HCEC 1CT (cell line): ENCODE data around the gene REELD1.

ENCODE experiments used
- DNase-seq: peaks from one replicate; pipeline ENCODE4 v3.0.0-alpha.2; 2017

The REELD1 gene

GRCh38 chr4:146214238-146214637 is at the start of gene REELD1:
Gene REELD1, plus strand, starts transcription at chr4:146214538. Its CDS starts 2,415 bp downstream, at chr4:146216953.
- no peak for DNase-seq

GRCh38 chr4:146165221-146165620 is 49.1 kb upstream of the REELD1 start:
- DNase-seq, result no peak

- peak; percentile 13 for DNase-seq
Measured at GRCh38 chr4:146165840-146166239, 48.5 kb upstream of the REELD1 start.

GRCh38 chr4:146170149-146170548 is 44.2 kb upstream of the REELD1 start:
- no peak for DNase-seq

- peak; percentile 75 for DNase-seq
Measured at GRCh38 chr4:146175541-146176453, 38.5 kb upstream of the REELD1 start, which contains the start of gene LSM6. Gene LSM6, plus strand, starts transcription at chr4:146175718. Its CDS starts 7,204 bp downstream, at chr4:146182922.

- no peak for DNase-seq
Measured at GRCh38 chr4:146176891-146177290, 37.4 kb upstream of the REELD1 start.

GRCh38 chr4:146178126-146178525 is 36.2 kb upstream of the REELD1 start:
- no peak for DNase-seq

- no peak for DNase-seq
Measured at GRCh38 chr4:146179784-146180370, 34.5 kb upstream of the REELD1 start.

GRCh38 chr4:146182443-146182842 is 31.9 kb upstream of the REELD1 start:
- no peak for DNase-seq

GRCh38 chr4:146183209-146183608 is 31.1 kb upstream of the REELD1 start:
- DNase-seq, result no peak

GRCh38 chr4:146186041-146186440 is 28.3 kb upstream of the REELD1 start:
- no peak for DNase-seq

GRCh38 chr4:146186596-146186995 is 27.7 kb upstream of the REELD1 start:
- DNase-seq, result no peak

- no peak for DNase-seq
Measured at GRCh38 chr4:146190456-146190855, 23.9 kb upstream of the REELD1 start.

GRCh38 chr4:146191766-146192458 is 22.4 kb upstream of the REELD1 start:
- peak; percentile 2 for DNase-seq

GRCh38 chr4:146193628-146194027 is 20.7 kb upstream of the REELD1 start:
- no peak for DNase-seq

- no peak for DNase-seq
Measured at GRCh38 chr4:146194212-146194611, 20.1 kb upstream of the REELD1 start.

GRCh38 chr4:146202665-146203064 is 11.7 kb upstream of the REELD1 start:
- no peak for DNase-seq

- no peak for DNase-seq
Measured at GRCh38 chr4:146207410-146207809, 6.9 kb upstream of the REELD1 start.

GRCh38 chr4:146210890-146211289 is 3.4 kb upstream of the REELD1 start:
- DNase-seq, result no peak

- no peak for DNase-seq
Measured at GRCh38 chr4:146211440-146211839, 2.9 kb upstream of the REELD1 start.

- no peak for DNase-seq
Measured at GRCh38 chr4:146212781-146213180, 1.6 kb upstream of the REELD1 start.

- DNase-seq, result peak; percentile 4
Measured at GRCh38 chr4:146222313-146222712, 8.0 kb downstream of the REELD1 start.

- DNase-seq, result no peak
Measured at GRCh38 chr4:146224326-146224966, 10.1 kb downstream of the REELD1 start.
